B cell (primary cell): Measurements from ENCODE around the gene SLC17A8. TPM values are rescaled to one million over a fixed set of nuclear protein-coding genes. Genes with fewer than 3 reads are reported as not detected.

ENCODE experiments used
- ATAC-seq: fragments of 200-7000 bp; cut with Tn5 transposase; one replicate; pipeline ENCODE4 v1.10.0; 2021; ENCODE audit warnings: low read depth, mild to moderate bottlenecking, moderate number of reproducible peaks, moderate library complexity
- CTCF ChIA-PET: fragments of 350-600 bp; sonication (Branson Sonifier 250); formaldehyde crosslinking; loops from one replicate; lab custom pipeline; 2021; ENCODE audit warnings: antibody characterized with exemption, inconsistent platforms; lab: Charles Lee
- POLR2A ChIA-PET: fragments of 350-600 bp; sonication (Branson Sonifier 250); formaldehyde crosslinking; loops from one replicate; lab custom pipeline; 2021; ENCODE audit warnings: antibody characterized with exemption; lab: Charles Lee
- DNase-seq: peaks from one replicate; pipeline ENCODE4 v3.0.0; 2013
- H2AFZ ChIP-seq: 2 replicates; pipeline ENCODE4 v1.6.1; 2012; ENCODE audit warnings: mild to moderate bottlenecking, low read depth, low read length; ENCODE audit not compliant: insufficient read depth, poor library complexity, severe bottlenecking
- H3K27ac ChIP-seq, 2 donors: 1 replicate in 1 of 2; 2 replicates in 1 of 2; pipeline ENCODE4 v1.5.1; 2012 to 2013; ENCODE audit warnings: low read length in 2 of 2, mild to moderate bottlenecking in 2 of 2, moderate library complexity in 1 of 2
- H3K27me3 ChIP-seq, 4 experiments: fragments of 200-600 bp in 1 of 4; sonication (generic) in 1 of 4; replicated peaks in 1 of 4; 1 replicate in 2 of 4; 2 replicates in 2 of 4; pipeline versions ENCODE4 v1.6.1 to v1.7.0; 2013 to 2016; ENCODE audit warnings: low read length in 3 of 4, mild to moderate bottlenecking in 2 of 4, mixed read lengths in 1 of 4, moderate library complexity in 1 of 4; ENCODE audit not compliant: insufficient read depth in 4 of 4, control insufficient read depth in 3 of 4; ENCODE audit errors: control extremely low read depth in 1 of 4
- H3K36me3 ChIP-seq, 2 experiments: replicated peaks in 1 of 2; 1 replicate in 1 of 2; 2 replicates in 1 of 2; pipeline versions ENCODE4 v1.6.1 to v1.7.1; 2013; ENCODE audit warnings: low read length in 1 of 2; ENCODE audit not compliant: insufficient read depth in 2 of 2, control insufficient read depth in 1 of 2; ENCODE audit errors: control extremely low read depth in 1 of 2, extremely low read depth in 1 of 2
- H3K4me1 ChIP-seq, 2 donors: fragments of 200-600 bp in 1 of 2; sonication (generic) in 1 of 2; 1 replicate in 1 of 2; 2 replicates in 1 of 2; pipeline versions ENCODE4 v1.5.1 to v1.6.1; 2013 to 2017; ENCODE audit warnings: low read length in 2 of 2; ENCODE audit not compliant: control insufficient read depth in 2 of 2, insufficient read depth in 2 of 2
- H3K4me2 ChIP-seq: replicated peaks from 2 replicates; pipeline ENCODE3; 2012; ENCODE audit warnings: mild to moderate bottlenecking, low read depth, low read length; ENCODE audit not compliant: poor library complexity, severe bottlenecking
- H3K4me3 ChIP-seq, 5 experiments: fragments of 200-600 bp in 1 of 5; sonication (generic) in 1 of 5; 1 replicate in 3 of 5; 2 replicates in 2 of 5; pipeline versions ENCODE4 v1.5.1 to v1.7.0; 2011 to 2016; ENCODE audit warnings: low read length in 4 of 5, mild to moderate bottlenecking in 4 of 5, low read depth in 2 of 5, control low read depth in 1 of 5, moderate library complexity in 1 of 5; ENCODE audit not compliant: insufficient read depth in 1 of 5; ENCODE audit errors: control extremely low read depth in 1 of 5, extremely low read depth in 1 of 5
- H3K79me2 ChIP-seq: fragments of 200-600 bp; sonication (generic); one replicate; pipeline ENCODE4 v1.6.0; 2016; ENCODE audit warnings: low read length; ENCODE audit not compliant: control insufficient read depth, insufficient read depth
- H3K9ac ChIP-seq: fragments of 200-600 bp; sonication (generic); 2 replicates; pipeline ENCODE4 v1.6.1; 2017; ENCODE audit warnings: mild to moderate bottlenecking, low read length, moderate library complexity
- H3K9me3 ChIP-seq, 3 donors: one replicate each; pipeline versions ENCODE4 v1.6.1 to v1.7.1; 2013; ENCODE audit warnings: low read length in 2 of 3; ENCODE audit not compliant: control insufficient read depth in 2 of 3, insufficient read depth in 1 of 3; ENCODE audit errors: control extremely low read depth in 1 of 3
- H4K20me1 ChIP-seq: 2 replicates; pipeline ENCODE4 v1.6.0; 2012; ENCODE audit warnings: mild to moderate bottlenecking, low read length; ENCODE audit not compliant: insufficient read depth, control insufficient read depth, poor library complexity, severe bottlenecking
- H3K27ac Mint-ChIP-seq: one replicate; pipeline ENCODE4 v1.8.0; 2021; ENCODE audit warnings: mixed read lengths
- H3K27me3 Mint-ChIP-seq: one replicate; pipeline ENCODE4 v1.8.0; 2021; ENCODE audit warnings: mixed read lengths
- H3K4me1 Mint-ChIP-seq: one replicate; pipeline ENCODE4 v1.8.0; 2021; ENCODE audit warnings: mixed read lengths
- H3K4me3 Mint-ChIP-seq: one replicate; pipeline ENCODE4 v1.8.0; 2021; ENCODE audit warnings: mixed read lengths
- H3K9me3 Mint-ChIP-seq: one replicate; pipeline ENCODE4 v1.8.0; 2022; ENCODE audit warnings: mixed read lengths; ENCODE audit not compliant: insufficient read depth
- CTCF ChIP-seq: fragments of 200-600 bp; IDR thresholded peaks from one replicate; pipeline ENCODE4 v1.8.0; 2022; ENCODE audit warnings: antibody characterized with exemption, mild to moderate bottlenecking
- EZH2 ChIP-seq: IDR thresholded peaks from 2 replicates; pipeline ENCODE4 v1.6.1; 2012; ENCODE audit warnings: borderline replicate concordance, low read depth, mild to moderate bottlenecking, moderate library complexity, low read length; ENCODE audit not compliant: insufficient read depth, poor library complexity, severe bottlenecking
- WGBS: methylation state at CpG from one replicate; pipeline ENCODE4 v1.1.5; 2013; ENCODE audit warnings: missing lambda C conversion rate; ENCODE audit not compliant: insufficient coverage; 5-methylcytosine and 5-hydroxymethylcytosine counted together
- intact Hi-C: fragments of 100-400 bp; cut with micrococcal nuclease; formaldehyde crosslinking; loops from one replicate; pipeline ENCODE4 v1.10.0; 2022
- polyA plus RNA-seq: library from polyadenylated mRNA; depleted of rRNA; stranded (reverse); fragments of >200 nt; gene quantifications from 2 replicates; pipeline ENCODE4 v1.2.3, GENCODE V29; 2012
- total RNA-seq, 2 donors: library from RNA; stranded (reverse); fragments of 120-200 nt in 1 of 2; gene quantifications; 1 replicate in 1 of 2; 2 replicates in 1 of 2; pipeline versions ENCODE4 v1.2.3 to v1.2.4, GENCODE V29; 2013 to 2022

The SLC17A8 gene
- total and polyA plus RNA-seq, 2 donors (not counting 1 experiment from before 2014, with no cell fraction given) = not detected

GRCh38 chr12:100395811-100396210, 38.9 kb downstream of the SLC17A8 start:
- Mint-ChIP-seq H3K4me1 (no peaks in the 10 kb centered on the region), H3K9me3 (no peaks in the 10 kb centered on the region), H3K27ac (no peak overlapping the region), H3K4me3 (no peak overlapping the region), H3K27me3 (peaks cover 4% of the 10 kb centered on the region)
- POLR2A ChIA-PET = no interaction called here
- intact Hi-C loops = no loop called here
- Histone ChIP-seq H2AFZ (no peak overlapping the region), H3K27ac (no peak overlapping the region), H3K4me2 (no peak overlapping the region), H3K4me1 (no peaks in the 10 kb centered on the region), H3K9me3 (no peaks in the 10 kb centered on the region), H3K4me3 (no peak overlapping the region), H3K79me2 (no peaks in the 10 kb centered on the region), H3K9ac (no peak overlapping the region), H3K36me3 (no peaks in the 10 kb centered on the region), H3K27me3 (no peaks in the 10 kb centered on the region), H4K20me1 (no peaks in the 10 kb centered on the region)
- no peak for DNase-seq
- CTCF ChIA-PET = no interaction called here
- TF ChIP-seq CTCF (no peak), EZH2 (no peak)
- ATAC-seq = no peak
- WGBS = 95% methylated on average over 4 of the region's 6 CpGs

DNA sequence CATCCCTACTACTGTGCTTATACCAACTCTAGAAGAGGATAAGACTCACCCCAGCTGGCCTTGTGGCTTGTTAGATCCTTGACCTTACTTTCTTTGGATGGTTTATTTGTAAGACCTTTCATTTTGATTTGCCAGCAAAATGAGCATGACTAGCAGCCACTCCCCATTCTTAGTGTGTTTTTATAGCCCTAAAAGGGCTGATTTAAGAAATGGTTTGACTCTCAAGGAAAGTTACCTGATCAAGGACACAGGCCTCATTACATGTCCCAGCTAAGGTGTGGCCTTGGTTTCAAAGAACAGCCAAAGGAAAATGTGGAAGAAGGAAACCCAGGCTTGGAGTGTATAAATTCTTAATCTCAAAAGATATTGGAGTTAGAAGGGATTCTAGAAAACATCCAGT, 41.4 kb downstream of the SLC17A8 start:
- Histone ChIP-seq H3K9me3 (no peaks in the 10 kb centered on the region), H3K4me2 (no peak overlapping the region), H4K20me1 (no peaks in the 10 kb centered on the region), H3K4me1 (no peaks in the 10 kb centered on the region), H3K27me3 (no peaks in the 10 kb centered on the region), H3K36me3 (no peaks in the 10 kb centered on the region), H3K79me2 (no peaks in the 10 kb centered on the region), H3K4me3 (no peak overlapping the region), H2AFZ (no peak overlapping the region), H3K27ac (no peak overlapping the region), H3K9ac (no peak overlapping the region)
- intact Hi-C loops = no loop called here
- Mint-ChIP-seq H3K4me3 (no peak overlapping the region), H3K27me3 (peaks cover 3% of the 10 kb centered on the region), H3K9me3 (no peaks in the 10 kb centered on the region), H3K4me1 (no peaks in the 10 kb centered on the region), H3K27ac (no peak overlapping the region)
- ATAC-seq (no peak), DNase-seq (no peak)
- TF ChIP-seq CTCF = no peak
- no peak for TF ChIP-seq EZH2
- ChIA-PET CTCF (no interaction called here), POLR2A (no interaction called here)
